Endodermal cell (in vitro differentiated cells): ENCODE data around the gene DCAKD. TPM values are rescaled to one million over a fixed set of nuclear protein-coding genes. Genes with fewer than 3 reads are reported as not detected.
A peak's percentile ranks its signal among the peaks of the same experiment; 100 is the strongest.

Experiments
- DNase-seq: peaks from one replicate; pipeline ENCODE4 v3.0.0-alpha.2; 2017
- H3K27ac ChIP-seq: 2 replicates; pipeline ENCODE4 v1.5.1; 2013; ENCODE audit warnings: mild to moderate bottlenecking, low read depth, low read length, moderate library complexity
- H3K27me3 ChIP-seq: 2 replicates; pipeline ENCODE4 v1.6.1; 2013; ENCODE audit warnings: mild to moderate bottlenecking, low read length, moderate library complexity; ENCODE audit not compliant: insufficient read depth, control insufficient read depth, poor library complexity, severe bottlenecking
- H3K36me3 ChIP-seq: 2 replicates; pipeline ENCODE4 v1.7.0; 2013; ENCODE audit warnings: mild to moderate bottlenecking, low read length, moderate library complexity; ENCODE audit not compliant: control insufficient read depth, insufficient read depth
- H3K4me1 ChIP-seq: one replicate; pipeline ENCODE4 v1.7.0; 2013; ENCODE audit warnings: low read length; ENCODE audit not compliant: control insufficient read depth, insufficient read depth
- H3K4me3 ChIP-seq: 2 replicates; pipeline ENCODE4 v1.5.1; 2013; ENCODE audit warnings: mild to moderate bottlenecking, low read length, moderate library complexity
- H3K9ac ChIP-seq: 2 replicates; pipeline ENCODE4 v1.6.1; 2013; ENCODE audit warnings: mild to moderate bottlenecking, low read length, moderate library complexity; ENCODE audit not compliant: poor library complexity, severe bottlenecking; ENCODE audit errors: extremely low read depth
- H3K9me3 ChIP-seq: 2 replicates; pipeline ENCODE4 v1.6.1; 2013; ENCODE audit warnings: mild to moderate bottlenecking, low read length, moderate library complexity; ENCODE audit not compliant: control insufficient read depth
- H3K27ac Mint-ChIP-seq: 2 replicates; pipeline ENCODE4 v1.8.0; 2020; ENCODE audit warnings: mixed read lengths
- H3K27me3 Mint-ChIP-seq: 2 replicates; pipeline ENCODE4 v1.8.0; 2021; ENCODE audit warnings: mild to moderate bottlenecking, mixed read lengths; ENCODE audit not compliant: insufficient read depth
- H3K36me3 Mint-ChIP-seq: 2 replicates; pipeline ENCODE4 v1.8.0; 2020; ENCODE audit warnings: low read depth, mixed read lengths
- H3K4me1 Mint-ChIP-seq: 2 replicates; pipeline ENCODE4 v1.8.0; 2020; ENCODE audit warnings: mixed read lengths
- H3K4me3 Mint-ChIP-seq: 2 replicates; pipeline ENCODE4 v1.8.0; 2020; ENCODE audit warnings: mild to moderate bottlenecking, moderate library complexity, mixed read lengths
- H3K9me3 Mint-ChIP-seq: 2 replicates; pipeline ENCODE4 v1.8.0; 2020; ENCODE audit warnings: mild to moderate bottlenecking, mixed read lengths
- WGBS, 2 experiments: methylation state at CpG; one replicate each; pipeline versions ENCODE4 v1.1.5 to v1.1.7; 2013; ENCODE audit warnings: missing lambda C conversion rate in 2 of 2, mixed read lengths in 1 of 2; ENCODE audit not compliant: insufficient coverage in 1 of 2, insufficient read length in 1 of 2; 5-methylcytosine and 5-hydroxymethylcytosine counted together
- total RNA-seq, 2 donors: library from RNA; stranded (reverse); fragmentation: NEBNext Ultra II Directional in 1 of 2; extraction: Animal tissue kit (Norgen Biotek cat#: 25700) in 1 of 2; gene quantifications; 2 replicates in 1 of 2; 3 replicates in 1 of 2; pipeline ENCODE4 v1.2.1, GENCODE V29; 2021
- TF ChIP-seq, protein P1 (sequence below): fragments of 200-600 bp; sonication (generic); conservative IDR thresholded peaks from 2 replicates; pipeline ENCODE4 v1.5.0; 2021; ENCODE audit warnings: antibody characterized with exemption, mild to moderate bottlenecking

The DCAKD gene
- total RNA-seq, 2 donors from 2014 or later = 54.5 to 69.4 TPM

- Mint-ChIP-seq H3K27ac (no peak overlapping the region), H3K4me1 (peaks cover 20% of the 10 kb centered on the region), H3K9me3 (no peaks in the 10 kb centered on the region), H3K27me3 (peaks cover 36% of the 10 kb centered on the region), H3K4me3 (no peak overlapping the region), H3K36me3 (peaks cover 11% of the 10 kb centered on the region)
- peaks cover 33% of the 10 kb centered on the region for H3K27me3 ChIP-seq
- peaks cover 7% of the 10 kb centered on the region for H3K4me1 ChIP-seq
- peak; percentile 70 for DNase-seq
- 88 to 98% methylated on average over 8 to 13 of the region's 13 CpGs for WGBS, 2 experiments
- H3K4me3 ChIP-seq = no peak overlapping the region
- H3K36me3 ChIP-seq = peaks cover 17% of the 10 kb centered on the region
- no peaks in the 10 kb centered on the region for H3K9me3 ChIP-seq
- TF ChIP-seq, protein P1, sequence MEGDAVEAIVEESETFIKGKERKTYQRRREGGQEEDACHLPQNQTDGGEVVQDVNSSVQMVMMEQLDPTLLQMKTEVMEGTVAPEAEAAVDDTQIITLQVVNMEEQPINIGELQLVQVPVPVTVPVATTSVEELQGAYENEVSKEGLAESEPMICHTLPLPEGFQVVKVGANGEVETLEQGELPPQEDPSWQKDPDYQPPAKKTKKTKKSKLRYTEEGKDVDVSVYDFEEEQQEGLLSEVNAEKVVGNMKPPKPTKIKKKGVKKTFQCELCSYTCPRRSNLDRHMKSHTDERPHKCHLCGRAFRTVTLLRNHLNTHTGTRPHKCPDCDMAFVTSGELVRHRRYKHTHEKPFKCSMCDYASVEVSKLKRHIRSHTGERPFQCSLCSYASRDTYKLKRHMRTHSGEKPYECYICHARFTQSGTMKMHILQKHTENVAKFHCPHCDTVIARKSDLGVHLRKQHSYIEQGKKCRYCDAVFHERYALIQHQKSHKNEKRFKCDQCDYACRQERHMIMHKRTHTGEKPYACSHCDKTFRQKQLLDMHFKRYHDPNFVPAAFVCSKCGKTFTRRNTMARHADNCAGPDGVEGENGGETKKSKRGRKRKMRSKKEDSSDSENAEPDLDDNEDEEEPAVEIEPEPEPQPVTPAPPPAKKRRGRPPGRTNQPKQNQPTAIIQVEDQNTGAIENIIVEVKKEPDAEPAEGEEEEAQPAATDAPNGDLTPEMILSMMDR = no peak
- no peak overlapping the region for H3K27ac ChIP-seq
- no peak overlapping the region for H3K9ac ChIP-seq
Observed at GRCh38 chr17:45022655-45023339, 28.6 kb downstream of the DCAKD start.

GRCh38 chr17:45022288-45022648, 29.2 kb downstream of the DCAKD start:
- no peak overlapping the region for H3K4me3 ChIP-seq
- peaks cover 20% of the 10 kb centered on the region for H3K4me1 Mint-ChIP-seq
- H3K27ac Mint-ChIP-seq = no peak overlapping the region
- peaks cover 7% of the 10 kb centered on the region for H3K4me1 ChIP-seq
- WGBS, 2 experiments = 61 to 70% methylated on average over 5 to 8 of the region's 8 CpGs
- H3K36me3 Mint-ChIP-seq = peaks cover 11% of the 10 kb centered on the region
- no peak overlapping the region for H3K9ac ChIP-seq
- H3K27ac ChIP-seq = no peak overlapping the region
- TF ChIP-seq, protein P1 = no peak
- H3K9me3 Mint-ChIP-seq = no peaks in the 10 kb centered on the region
- peaks cover 36% of the 10 kb centered on the region for H3K27me3 Mint-ChIP-seq
- H3K9me3 ChIP-seq = no peaks in the 10 kb centered on the region
- peaks cover 17% of the 10 kb centered on the region for H3K36me3 ChIP-seq
- H3K4me3 Mint-ChIP-seq = no peak overlapping the region
- H3K27me3 ChIP-seq = peaks cover 33% of the 10 kb centered on the region
- DNase-seq = no peak

DNA sequence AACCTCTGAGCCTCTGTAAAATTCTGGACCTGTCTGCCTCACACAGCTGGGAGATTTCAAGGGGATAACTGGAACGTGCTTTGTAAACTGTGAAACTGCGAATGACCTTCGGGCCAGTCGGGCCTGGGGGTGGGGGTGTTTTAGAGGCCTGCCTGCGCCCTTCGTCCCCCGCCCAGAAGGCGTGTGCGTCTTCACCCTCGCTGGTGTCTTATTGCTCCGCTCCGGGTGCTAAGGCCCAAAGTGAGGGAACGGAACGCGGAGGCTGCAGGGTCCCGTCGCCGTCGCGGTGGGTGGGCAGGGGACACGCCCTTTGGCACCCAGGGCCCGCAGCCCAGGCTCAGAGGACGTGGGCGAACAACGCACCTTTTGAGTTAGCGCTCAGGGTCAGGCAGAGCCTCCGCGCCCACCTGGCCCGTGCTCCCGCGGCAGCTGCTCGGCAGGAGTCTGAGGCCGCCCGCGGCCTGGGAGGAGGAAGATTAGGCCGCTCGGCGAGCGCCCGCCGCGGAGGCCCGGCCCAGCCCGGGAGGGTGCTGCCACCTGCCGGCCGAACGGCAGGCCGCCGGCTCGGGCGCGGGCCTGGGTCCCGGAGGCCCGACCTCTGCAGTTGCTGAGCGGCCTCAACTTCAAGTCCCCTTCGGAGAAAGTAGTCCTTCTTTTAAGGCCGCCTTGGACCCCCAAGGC, 29.7 kb downstream of the DCAKD start:
- no peak overlapping the region for H3K27ac Mint-ChIP-seq
- H3K4me1 Mint-ChIP-seq = peaks cover 22% of the 10 kb centered on the region

More for the DNA sequence above, 29.7 kb downstream of the DCAKD start:
- Mint-ChIP-seq H3K36me3 (peaks cover 9% of the 10 kb centered on the region), H3K4me3 (peak overlapping the region; percentile 36), H3K27me3 (peaks cover 36% of the 10 kb centered on the region), H3K9me3 (no peaks in the 10 kb centered on the region)
- Histone ChIP-seq H3K27me3 (peaks cover 33% of the 10 kb centered on the region), H3K36me3 (peaks cover 14% of the 10 kb centered on the region), H3K27ac (no peak overlapping the region), H3K4me3 (peak overlapping the region; percentile 56), H3K4me1 (peaks cover 7% of the 10 kb centered on the region), H3K9me3 (no peaks in the 10 kb centered on the region), H3K9ac (no peak overlapping the region)
- WGBS, 2 experiments = 10% methylated on average over 22 to 57 of the region's 57 CpGs
- TF ChIP-seq, protein P1 = peak; percentile 98
- DNase-seq = peak; percentile 92
